ENCODE data around the gene ZAP70. TPM values are rescaled to one million over a fixed set of nuclear protein-coding genes. Genes with fewer than 3 reads are reported as not detected.

ZAP70 gene
- total RNA-seq, 4 donors from 2014 or later, result 2.6 to 16.1 (median 12.0) TPM

DNA sequence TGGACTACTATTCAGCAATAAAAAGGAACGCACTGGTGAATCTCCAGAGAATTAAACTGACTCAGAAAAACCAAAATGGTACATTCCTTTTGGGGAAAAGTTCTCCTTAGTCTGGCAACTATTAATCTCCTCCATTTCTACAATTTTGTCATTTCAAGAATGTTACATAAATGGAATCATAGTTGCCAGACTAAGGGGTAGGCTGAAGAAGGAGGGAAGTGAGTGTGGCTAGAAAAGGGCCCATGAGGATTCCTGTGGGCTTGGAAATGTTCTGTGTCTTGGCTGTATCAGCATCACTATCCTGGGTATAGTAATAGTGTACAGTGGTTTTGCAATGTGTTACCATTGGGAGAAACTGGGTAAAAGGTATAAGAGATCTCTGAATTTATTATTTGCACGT lies 72.4 kb downstream of the ZAP70 start:
- intact Hi-C loops (cut with DNase I; ENCODE audit: low total_unique reads) (no loop called here), in situ Hi-C loops (cut with MboI; ENCODE audit: low pct_ligation_motif_present in 1 of 4, low pct_unique_long_range_greater_than_20kb in 1 of 4, low sequenced_read_pairs in 3 of 4) (no loop called here)
- H3K9me3 ChIP-seq, result no peaks in the 10 kb centered on the region
- TF ChIP-seq EP300 (IDR thresholded peaks at IDR 0.05; ENCODE audit: low read depth) (no peak), POLR2A (IDR thresholded peaks at IDR 0.05) (no peak), POLR2AphosphoS5 (IDR thresholded peaks at IDR 0.05) (no peak), CTCF (IDR thresholded peaks at IDR 0.05) (no peak)
- H3K4me3 ChIP-seq, result no peak overlapping the region
- H3K36me3 ChIP-seq, result peaks cover 0 to 8% (median under 1%) of the 10 kb centered on the region in 4 donors
- WGBS, 2 donors (ENCODE audit: low coverage in 1 of 2), result 95 to 100% methylated on average over 2 of the region's 2 CpGs
- no peak overlapping the region for H3K27ac ChIP-seq
- no peaks in the 10 kb centered on the region for H3K27me3 ChIP-seq
- H3K4me1 ChIP-seq, result peaks cover 0 to 38% (median 13%) of the 10 kb centered on the region in 4 donors
- DNase-seq, result no peak

- no peak for TF ChIP-seq CTCF (IDR thresholded peaks at IDR 0.05)
- no peak for TF ChIP-seq EP300 (IDR thresholded peaks at IDR 0.05; ENCODE audit: low read depth)
- TF ChIP-seq POLR2A (IDR thresholded peaks at IDR 0.05), result no peak
- no peak for TF ChIP-seq POLR2AphosphoS5 (IDR thresholded peaks at IDR 0.05)
- Histone ChIP-seq H3K27me3 (no peaks in the 10 kb centered on the region), H3K9me3 (no peaks in the 10 kb centered on the region), H3K4me1 (peaks cover 0 to 11% (median 4%) of the 10 kb centered on the region in 4 donors), H3K4me3 (no peak overlapping the region), H3K36me3 (peaks cover 0 to 31% (median 13%) of the 10 kb centered on the region in 4 donors), H3K27ac (no peak overlapping the region)
- intact Hi-C loops (cut with DNase I; ENCODE audit: low total_unique reads), result no loop called here
- DNase-seq, result no peak
- in situ Hi-C loops (cut with MboI; ENCODE audit: low pct_ligation_motif_present in 1 of 4, low pct_unique_long_range_greater_than_20kb in 1 of 4, low sequenced_read_pairs in 3 of 4), result no loop called here
- WGBS, 2 donors (ENCODE audit: low coverage in 1 of 2), result 97% methylated on average over 6 to 7 of the region's 7 CpGs
Observed at GRCh38 chr2:97788986-97789644, 75.7 kb downstream of the ZAP70 start.

Small RNA genes lying within 50 kb of the gene (small RNA-seq; reads per million reads assigned to genes)
- 0 to 0.35 (median 0.14) reads per million in 4 donors for gene RNU4-8P

Other genes starting within 250 kb of the ZAP70 start
- gene ANKRD36B, start 123.7 kb upstream of the ZAP70 start, total RNA-seq, result 10 to 100 TPM; 26.6 to 98.7 (median 87.2) TPM
- gene COX5B, start 67.5 kb upstream of the ZAP70 start, total RNA-seq, result 100 to 1,000 TPM; 464 to 811 (median 612) TPM
- gene ACTR1B, start 49.5 kb upstream of the ZAP70 start, total RNA-seq, result 100 to 1,000 TPM in 2 of 4 donors, 10 to 100 TPM in 2; 66.8 to 157 (median 119) TPM
- gene C2orf92, start 43.9 kb upstream of the ZAP70 start, total RNA-seq, result 10 to 100 TPM; 13.8 to 27.3 (median 17.9) TPM

Measured in transverse colon (tissue), 4 donors.